ENCODE measurements around the gene USP53. TPM values are rescaled to one million over a fixed set of nuclear protein-coding genes. Genes with fewer than 3 reads are reported as not detected.
"Not testable (repeated sequence)": the region's sequence is repeated elsewhere in the genome, so short reads cannot be mapped to it uniquely, and the experiment has no call there.

Gene USP53
- total RNA-seq, 1 donor from 2014 or later: 20.0 TPM

- H3K27ac Mint-ChIP-seq (ENCODE audit: unreplicated experiment): peak overlapping the region; percentile 37
- DNase-seq (ENCODE audit: low spot score): no peak
- no peaks in the 10 kb centered on the region for H3K36me3 Mint-ChIP-seq (ENCODE audit: low read depth)
- H3K4me3 Mint-ChIP-seq (ENCODE audit: unreplicated experiment): no peak overlapping the region
- H3K9me3 Mint-ChIP-seq (ENCODE audit: low read depth): no peaks in the 10 kb centered on the region
- no peaks in the 10 kb centered on the region for H3K27me3 Mint-ChIP-seq (ENCODE audit: low read depth)
- TF ChIP-seq CTCF (IDR thresholded peaks at IDR 0.05): no peak
- peaks cover 8% of the 10 kb centered on the region for H3K4me1 Mint-ChIP-seq (ENCODE audit: low read depth)
Measured at GRCh38 chr4:119315036-119315435, 102.5 kb downstream of the USP53 start.

- H3K36me3 Mint-ChIP-seq (ENCODE audit: low read depth): no peaks in the 10 kb centered on the region
- H3K4me3 Mint-ChIP-seq (ENCODE audit: unreplicated experiment): no peak overlapping the region
- no peak for TF ChIP-seq CTCF (IDR thresholded peaks at IDR 0.05)
- no peaks in the 10 kb centered on the region for H3K27me3 Mint-ChIP-seq (ENCODE audit: low read depth)
- H3K9me3 Mint-ChIP-seq (ENCODE audit: low read depth): no peaks in the 10 kb centered on the region
- peaks cover 5% of the 10 kb centered on the region for H3K4me1 Mint-ChIP-seq (ENCODE audit: low read depth)
- no peak for DNase-seq (ENCODE audit: low spot score)
- no peak overlapping the region for H3K27ac Mint-ChIP-seq (ENCODE audit: unreplicated experiment)
Measured at GRCh38 chr4:119317990-119318389, 105.5 kb downstream of the USP53 start.

DNA sequence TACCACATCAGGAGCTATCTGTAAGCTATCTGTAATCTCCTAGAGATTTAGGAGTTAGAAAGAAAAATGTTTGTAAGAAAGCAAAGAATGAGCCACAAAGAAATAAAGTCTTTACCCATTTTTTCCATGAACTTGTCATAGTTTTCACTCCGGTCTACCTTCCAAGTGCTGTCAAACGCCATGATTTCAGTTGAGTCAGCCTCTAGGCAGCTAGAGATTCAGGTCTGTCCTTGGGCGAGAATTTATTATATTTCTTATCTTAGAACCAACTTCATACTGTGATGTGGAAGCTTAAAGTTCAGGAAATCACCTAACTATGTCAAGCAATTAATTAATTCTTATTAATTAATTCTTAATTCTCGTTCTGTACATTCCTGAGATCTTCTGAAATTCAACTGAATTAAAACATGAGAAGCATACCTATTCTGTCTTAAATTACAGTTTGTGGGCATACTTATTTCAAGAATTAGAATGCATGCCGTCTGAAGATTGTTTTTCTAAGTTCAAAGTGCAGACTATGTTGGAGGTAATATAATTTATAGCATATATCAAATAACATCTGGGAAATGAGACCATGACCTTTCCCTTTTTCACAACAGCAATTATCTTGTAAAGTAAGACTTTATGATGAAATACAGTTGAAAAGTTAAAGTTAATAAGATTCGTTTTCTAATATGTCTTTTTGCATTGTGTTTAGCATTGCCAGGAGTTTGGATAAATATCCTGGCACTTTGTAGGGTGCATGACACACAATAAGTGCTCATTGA is 109.6 kb downstream of the USP53 start, which contains the start of gene FABP2:
Gene FABP2, minus strand, starts transcription at position 218 of the 767 bp plus-strand sequence. Its CDS starts 36 bp downstream, at position 182.
- no peaks in the 10 kb centered on the region for H3K9me3 Mint-ChIP-seq (ENCODE audit: low read depth)
- no peaks in the 10 kb centered on the region for H3K36me3 Mint-ChIP-seq (ENCODE audit: low read depth)
- no peaks in the 10 kb centered on the region for H3K27me3 Mint-ChIP-seq (ENCODE audit: low read depth)
- DNase-seq (ENCODE audit: low spot score): no peak
- no peak within 1 kb of the TSS for H3K27ac Mint-ChIP-seq (ENCODE audit: unreplicated experiment)
- H3K4me1 Mint-ChIP-seq (ENCODE audit: low read depth): no peaks in the 10 kb centered on the region
- no peak within 1 kb of the TSS for H3K4me3 Mint-ChIP-seq (ENCODE audit: unreplicated experiment)
- no peak for TF ChIP-seq CTCF (IDR thresholded peaks at IDR 0.05)

GRCh38 chr4:119328695-119329094 is 116.2 kb downstream of the USP53 start:
- H3K9me3 Mint-ChIP-seq (ENCODE audit: low read depth): no peaks in the 10 kb centered on the region
- no peak for DNase-seq (ENCODE audit: low spot score)
- no peaks in the 10 kb centered on the region for H3K4me1 Mint-ChIP-seq (ENCODE audit: low read depth)
- TF ChIP-seq CTCF (IDR thresholded peaks at IDR 0.05): no peak
- H3K36me3 Mint-ChIP-seq (ENCODE audit: low read depth): no peaks in the 10 kb centered on the region
- H3K4me3 Mint-ChIP-seq (ENCODE audit: unreplicated experiment): no peak overlapping the region
- no peaks in the 10 kb centered on the region for H3K27me3 Mint-ChIP-seq (ENCODE audit: low read depth)
- H3K27ac Mint-ChIP-seq (ENCODE audit: unreplicated experiment): no peak overlapping the region

DNA sequence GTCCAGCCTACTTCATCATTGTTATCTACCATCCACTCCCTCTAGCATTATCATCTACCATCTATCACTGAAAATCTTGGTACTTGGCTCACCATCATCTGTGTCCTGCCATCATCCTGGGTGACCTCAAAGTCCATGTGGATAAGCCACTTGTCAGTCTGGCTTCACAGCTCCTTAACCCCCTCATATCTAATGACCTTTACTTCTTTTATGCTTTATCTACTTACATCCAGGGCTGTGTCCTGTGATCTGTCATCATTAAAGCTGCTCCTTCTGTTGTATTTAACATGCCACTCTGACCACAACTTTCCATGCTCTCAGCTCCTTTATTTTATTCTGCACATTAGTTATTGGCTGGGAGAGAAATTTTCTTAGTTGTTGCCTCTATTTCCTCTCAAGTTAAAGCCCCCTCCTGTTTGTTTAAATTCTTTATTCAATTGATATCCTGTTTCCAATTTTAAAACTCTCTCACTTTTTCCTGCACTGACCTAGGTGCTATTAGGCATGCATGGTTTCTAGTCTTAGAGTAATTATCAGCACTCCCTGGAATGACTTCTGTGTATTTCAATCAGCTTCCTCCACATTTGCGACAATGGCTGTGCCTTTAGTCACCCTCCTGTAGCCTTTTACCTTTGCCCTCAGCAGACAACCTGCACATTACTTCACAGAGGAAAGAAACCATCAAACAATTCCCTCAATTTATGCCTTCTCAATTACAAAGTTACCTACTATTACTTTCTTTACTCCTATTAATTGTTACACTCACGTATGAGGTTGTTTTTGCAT is 117.5 kb downstream of the USP53 start:
- Mint-ChIP-seq H3K4me1 (ENCODE audit: low read depth) (no peaks in the 10 kb centered on the region), H3K9me3 (ENCODE audit: low read depth) (no peaks in the 10 kb centered on the region), H3K27ac (ENCODE audit: unreplicated experiment) (no peak overlapping the region), H3K36me3 (ENCODE audit: low read depth) (no peaks in the 10 kb centered on the region), H3K27me3 (ENCODE audit: low read depth) (no peaks in the 10 kb centered on the region), H3K4me3 (ENCODE audit: unreplicated experiment) (no peak overlapping the region)
- DNase-seq (ENCODE audit: low spot score): no peak
- TF ChIP-seq CTCF (IDR thresholded peaks at IDR 0.05): no peak

GRCh38 chr4:119336332-119336979 is 123.9 kb downstream of the USP53 start:
- Mint-ChIP-seq H3K27ac (ENCODE audit: unreplicated experiment) (peak overlapping the region; percentile 20), H3K4me1 (ENCODE audit: low read depth) (peaks cover 20% of the 10 kb centered on the region)
- H3K4me3 Mint-ChIP-seq (ENCODE audit: unreplicated experiment); H3K27me3 Mint-ChIP-seq (ENCODE audit: low read depth); DNase-seq (ENCODE audit: low spot score); H3K36me3 Mint-ChIP-seq (ENCODE audit: low read depth); H3K9me3 Mint-ChIP-seq (ENCODE audit: low read depth): not testable (repeated sequence)
